Ascending aorta (tissue), 2 donors: Measurements from ENCODE around the gene ICA1. TPM values are rescaled to one million over a fixed set of nuclear protein-coding genes. Genes with fewer than 3 reads are reported as not detected.

Experiments used
- DNase-seq, 2 donors: peaks; one replicate each; pipeline ENCODE4 v3.0.0-alpha.2; 2019; ENCODE audit warnings: low spot score in 2 of 2
- H3K27ac ChIP-seq, 2 donors: fragments of 200-600 bp; sonication (generic); one replicate each; pipeline ENCODE4 v1.5.1; 2016 to 2017; ENCODE audit warnings: mild to moderate bottlenecking in 1 of 2
- H3K27me3 ChIP-seq: fragments of 200-600 bp; sonication (generic); one replicate; pipeline ENCODE4 v1.5.1; 2017
- H3K36me3 ChIP-seq, 2 donors: fragments of 200-600 bp; sonication (generic); one replicate each; pipeline ENCODE4 v1.5.1; 2016
- H3K4me1 ChIP-seq, 2 donors: fragments of 200-600 bp; sonication (generic); one replicate each; pipeline ENCODE4 v1.5.1; 2016 to 2017; ENCODE audit warnings: mild to moderate bottlenecking in 1 of 2
- H3K4me3 ChIP-seq, 2 donors: fragments of 200-600 bp; sonication (generic); one replicate each; pipeline ENCODE4 v1.5.1; 2016 to 2017; ENCODE audit warnings: mild to moderate bottlenecking in 1 of 2
- H3K9me3 ChIP-seq, 2 donors: fragments of 200-600 bp; sonication (generic); one replicate each; pipeline ENCODE4 v1.5.1; 2016
- intact Hi-C: fragments of 100-400 bp; cut with DNase I; formaldehyde crosslinking; loops from one replicate; pipeline ENCODE4 v1.15.1; 2023
- total RNA-seq: library from RNA; depleted of rRNA; stranded (reverse); fragments of >200 nt; gene quantifications from one replicate; pipeline ENCODE4 v1.1.0, GENCODE V29; 2016
- TF ChIP-seq, protein P1 (sequence below), 3 experiments: fragments of 200-600 bp in 2 of 3; fragments of 450-650 bp in 1 of 3; sonication (generic) in 2 of 3; IDR thresholded peaks; one replicate each; pipeline ENCODE4 v1.5.1; 2016 to 2019; ENCODE audit warnings: antibody characterized with exemption in 3 of 3, mild to moderate bottlenecking in 1 of 3, moderate library complexity in 1 of 3

Gene ICA1
- total RNA-seq, 1 donor from 2014 or later = 18.3 TPM

DNA sequence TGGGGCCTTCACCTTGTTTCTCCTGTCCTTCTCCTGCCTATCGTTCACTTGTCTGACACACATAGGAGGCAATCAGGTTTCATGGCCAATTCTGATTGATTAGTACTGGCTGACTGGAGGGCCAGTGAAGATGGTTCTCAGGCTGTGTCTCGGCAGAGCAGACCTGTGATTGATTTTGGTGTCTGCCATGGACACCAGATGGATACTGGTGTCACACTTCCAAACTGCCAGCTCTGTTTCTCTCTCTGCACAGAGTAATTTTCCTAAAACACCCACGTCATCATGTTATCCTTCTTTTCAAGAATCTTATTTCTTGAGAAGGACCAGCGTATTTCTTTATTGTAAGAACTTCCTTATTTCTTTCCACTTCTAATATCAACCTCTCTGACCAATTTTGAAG is 117.1 kb downstream of the ICA1 start:
- DNase-seq = no peak
- Histone ChIP-seq H3K4me3 (no peak overlapping the region), H3K9me3 (no peaks in the 10 kb centered on the region), H3K4me1 (no peaks in the 10 kb centered on the region), H3K27me3 (no peaks in the 10 kb centered on the region), H3K36me3 (no peaks in the 10 kb centered on the region), H3K27ac (no peak overlapping the region)
- TF ChIP-seq, protein P1, sequence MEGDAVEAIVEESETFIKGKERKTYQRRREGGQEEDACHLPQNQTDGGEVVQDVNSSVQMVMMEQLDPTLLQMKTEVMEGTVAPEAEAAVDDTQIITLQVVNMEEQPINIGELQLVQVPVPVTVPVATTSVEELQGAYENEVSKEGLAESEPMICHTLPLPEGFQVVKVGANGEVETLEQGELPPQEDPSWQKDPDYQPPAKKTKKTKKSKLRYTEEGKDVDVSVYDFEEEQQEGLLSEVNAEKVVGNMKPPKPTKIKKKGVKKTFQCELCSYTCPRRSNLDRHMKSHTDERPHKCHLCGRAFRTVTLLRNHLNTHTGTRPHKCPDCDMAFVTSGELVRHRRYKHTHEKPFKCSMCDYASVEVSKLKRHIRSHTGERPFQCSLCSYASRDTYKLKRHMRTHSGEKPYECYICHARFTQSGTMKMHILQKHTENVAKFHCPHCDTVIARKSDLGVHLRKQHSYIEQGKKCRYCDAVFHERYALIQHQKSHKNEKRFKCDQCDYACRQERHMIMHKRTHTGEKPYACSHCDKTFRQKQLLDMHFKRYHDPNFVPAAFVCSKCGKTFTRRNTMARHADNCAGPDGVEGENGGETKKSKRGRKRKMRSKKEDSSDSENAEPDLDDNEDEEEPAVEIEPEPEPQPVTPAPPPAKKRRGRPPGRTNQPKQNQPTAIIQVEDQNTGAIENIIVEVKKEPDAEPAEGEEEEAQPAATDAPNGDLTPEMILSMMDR (IDR thresholded peaks at IDR 0.05) = no peak
- intact Hi-C loops = no loop called here

DNA sequence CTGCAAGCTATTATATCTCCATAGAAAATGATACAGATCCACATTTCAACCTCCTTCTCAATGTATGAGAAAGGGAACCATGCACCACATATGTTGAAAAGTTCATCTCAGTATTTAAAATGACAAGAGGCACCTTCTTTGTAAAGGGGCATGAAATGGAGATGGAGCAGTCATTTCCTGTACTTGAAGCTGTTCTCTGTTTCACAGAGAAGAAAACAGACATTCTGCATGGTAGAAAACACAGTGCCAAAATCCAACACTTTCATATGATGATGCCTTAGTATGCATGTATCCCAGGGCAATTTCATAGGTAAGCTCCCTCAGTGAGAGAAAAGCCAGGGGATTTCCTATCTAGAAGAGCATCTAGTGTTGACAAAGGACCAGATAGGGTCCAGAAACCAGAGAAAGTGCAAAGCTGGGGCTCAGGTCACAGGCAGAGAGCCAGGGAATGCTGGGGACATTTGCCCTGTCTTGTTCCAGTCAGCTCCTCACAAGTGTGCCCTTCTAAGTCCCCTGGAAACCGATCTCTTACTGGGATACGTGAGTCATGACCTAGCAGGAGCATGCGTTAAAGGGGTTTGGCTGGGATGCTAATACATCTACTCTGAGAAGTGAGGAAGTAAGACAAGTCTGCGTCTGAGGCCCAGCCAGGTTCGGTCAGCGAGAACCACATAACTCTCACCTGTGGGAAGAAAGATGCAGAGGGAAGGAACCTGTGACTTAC is 118.7 kb downstream of the ICA1 start:
- Histone ChIP-seq H3K4me3 (no peak overlapping the region), H3K27me3 (no peaks in the 10 kb centered on the region), H3K36me3 (no peaks in the 10 kb centered on the region), H3K27ac (no peak overlapping the region), H3K4me1 (no peaks in the 10 kb centered on the region), H3K9me3 (no peaks in the 10 kb centered on the region)
- no peak for DNase-seq
- intact Hi-C loops = no loop called here
- TF ChIP-seq, protein P1 (IDR thresholded peaks at IDR 0.05) = no peak

DNA sequence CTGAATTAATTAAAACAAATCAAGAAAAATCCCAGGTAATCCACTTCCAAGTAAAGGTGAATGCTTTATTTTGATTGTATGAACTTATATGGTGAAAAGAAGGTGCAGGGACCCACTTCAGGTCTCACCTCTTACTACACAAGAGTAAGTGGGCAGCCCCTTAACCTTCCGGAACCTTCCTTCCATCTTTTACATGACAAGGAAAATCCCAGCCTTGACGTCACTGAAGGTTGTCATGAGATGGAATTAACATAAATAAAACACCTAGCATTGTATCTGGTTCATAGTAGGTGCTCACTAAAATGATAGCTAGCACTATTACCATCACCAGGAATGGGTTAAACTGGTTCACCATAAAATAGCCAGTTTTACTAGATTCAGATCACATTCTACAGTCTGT is 119.5 kb downstream of the ICA1 start:
- intact Hi-C loops = no loop called here
- DNase-seq = no peak
- Histone ChIP-seq H3K27me3 (no peaks in the 10 kb centered on the region), H3K27ac (no peak overlapping the region), H3K36me3 (no peaks in the 10 kb centered on the region), H3K4me1 (no peaks in the 10 kb centered on the region), H3K4me3 (no peak overlapping the region), H3K9me3 (no peaks in the 10 kb centered on the region)
- TF ChIP-seq, protein P1 (IDR thresholded peaks at IDR 0.05) = no peak

DNA sequence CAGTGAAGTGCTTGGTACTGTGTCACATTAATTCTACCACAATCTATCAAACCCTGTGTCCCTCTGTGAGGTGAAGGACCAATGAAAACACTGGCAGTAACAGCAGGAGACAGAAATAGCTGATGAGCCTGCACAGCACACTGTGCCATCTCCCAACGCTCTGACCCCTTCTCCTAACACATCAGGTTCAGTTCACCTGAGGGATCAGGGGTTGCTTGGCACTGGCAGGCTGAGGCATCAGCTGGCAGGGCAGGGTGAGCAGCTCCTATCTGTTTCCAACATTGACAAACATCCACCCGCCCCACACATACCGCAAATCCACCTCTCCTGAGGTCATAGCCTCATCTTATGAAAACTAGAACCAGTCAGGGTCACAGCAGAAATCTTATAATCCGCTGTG is 120.9 kb downstream of the ICA1 start:
- Histone ChIP-seq H3K27ac (no peak overlapping the region), H3K27me3 (no peaks in the 10 kb centered on the region), H3K36me3 (no peaks in the 10 kb centered on the region), H3K9me3 (no peaks in the 10 kb centered on the region), H3K4me1 (no peaks in the 10 kb centered on the region), H3K4me3 (no peak overlapping the region)
- TF ChIP-seq, protein P1 (IDR thresholded peaks at IDR 0.05) = no peak
- intact Hi-C loops = no loop called here
- DNase-seq = no peak

DNA sequence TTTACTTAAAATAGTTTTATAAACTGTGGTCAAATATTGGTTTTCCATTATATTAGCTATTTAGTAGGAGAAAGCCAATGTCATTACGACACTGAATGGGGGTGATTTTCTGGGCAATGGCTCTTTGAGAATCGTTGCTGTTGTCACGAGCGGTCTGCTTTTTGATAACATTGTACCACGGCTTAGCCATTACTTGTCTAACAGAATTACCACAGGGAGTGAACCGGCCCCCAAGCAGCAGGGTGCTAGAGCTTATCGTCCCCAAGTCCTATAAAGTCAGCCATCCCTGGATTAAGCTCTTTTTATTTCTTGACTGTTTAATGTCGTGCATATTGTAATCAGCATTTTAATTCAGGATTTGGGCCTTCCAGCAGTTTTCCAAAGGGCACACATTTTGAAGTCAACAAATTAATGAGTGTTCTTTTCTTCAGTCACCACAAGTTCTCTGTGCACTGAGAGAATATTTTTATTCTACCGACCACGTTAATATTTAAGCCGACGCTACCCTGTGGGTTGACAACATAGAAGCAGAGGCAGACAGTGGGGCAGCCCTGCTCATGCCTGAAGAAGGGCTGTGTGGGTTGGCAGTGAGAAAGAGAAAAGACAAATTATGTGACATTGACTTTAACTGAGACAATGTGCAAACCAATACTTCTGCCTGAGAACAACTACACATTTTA is 125.8 kb downstream of the ICA1 start:
- H3K27ac ChIP-seq = no peak overlapping the region
- DNase-seq = no peak
- TF ChIP-seq, protein P1 (IDR thresholded peaks at IDR 0.05) = no peak
- H3K36me3 ChIP-seq = no peaks in the 10 kb centered on the region
- H3K9me3 ChIP-seq = no peaks in the 10 kb centered on the region
- intact Hi-C loops = no loop called here
- H3K4me3 ChIP-seq = no peak overlapping the region
- no peaks in the 10 kb centered on the region for H3K4me1 ChIP-seq
- no peaks in the 10 kb centered on the region for H3K27me3 ChIP-seq
